ENCODE measurements around the gene INPP5B.

INPP5B gene

GRCh38 chr1:37839676-37840075 is 107.2 kb downstream of the INPP5B start:
- no peak for DNase-seq (ENCODE audit: low read depth)

GRCh38 chr1:37836788-37837187 is 110.1 kb downstream of the INPP5B start:
- no peak for DNase-seq (ENCODE audit: low read depth)

GRCh38 chr1:37831809-37832208 is 115.0 kb downstream of the INPP5B start:
- peak; percentile 13 for DNase-seq (ENCODE audit: low read depth)

GRCh38 chr1:37831109-37831508 is 115.7 kb downstream of the INPP5B start:
- no peak for DNase-seq (ENCODE audit: low read depth)

GRCh38 chr1:37828410-37829074 is 118.3 kb downstream of the INPP5B start:
- DNase-seq (ENCODE audit: low read depth): no peak

GRCh38 chr1:37825506-37825905 is 121.3 kb downstream of the INPP5B start:
- DNase-seq (ENCODE audit: low read depth): no peak

- DNase-seq (ENCODE audit: low read depth): no peak
These were observed 122.9 kb downstream of the INPP5B start for GRCh38 chr1:37824001-37824400.

GRCh38 chr1:37822906-37823815 is 123.7 kb downstream of the INPP5B start:
- peak; percentile 9 for DNase-seq (ENCODE audit: low read depth)

- no peak for DNase-seq (ENCODE audit: low read depth)
These were observed 125.4 kb downstream of the INPP5B start for GRCh38 chr1:37821481-37821880.

GRCh38 chr1:37817481-37817880 is 129.4 kb downstream of the INPP5B start:
- no peak for DNase-seq (ENCODE audit: low read depth)

GRCh38 chr1:37814252-37814651 is 132.6 kb downstream of the INPP5B start:
- no peak for DNase-seq (ENCODE audit: low read depth)

GRCh38 chr1:37813529-37814145 is 133.2 kb downstream of the INPP5B start:
- DNase-seq (ENCODE audit: low read depth): no peak

- DNase-seq (ENCODE audit: low read depth): peak; percentile 82
These were observed 135.7 kb downstream of the INPP5B start for GRCh38 chr1:37811027-37811655.
